GM19397 (cell line): ENCODE results near the gene CRYZ.
"Not testable (repeated sequence)": the region's sequence is repeated elsewhere in the genome, so short reads cannot be mapped to it uniquely, and the experiment has no call there.

Source experiments
- ATAC-seq: cut with Tn5 transposase; IDR thresholded peaks from one replicate; pipeline ENCODE4 v1.9.1; 2021; ENCODE audit warnings: mild to moderate bottlenecking, moderate library complexity; ENCODE audit not compliant: unreplicated experiment

The CRYZ gene

GRCh38 chr1:74681851-74682250, 51.0 kb downstream of the CRYZ start:
- no peak for ATAC-seq

- peak; percentile 58 for ATAC-seq
Measured at GRCh38 chr1:74681449-74681848, 51.4 kb downstream of the CRYZ start.

- peak; percentile 28 for ATAC-seq
Measured at GRCh38 chr1:74681001-74681400, 51.8 kb downstream of the CRYZ start.

DNA sequence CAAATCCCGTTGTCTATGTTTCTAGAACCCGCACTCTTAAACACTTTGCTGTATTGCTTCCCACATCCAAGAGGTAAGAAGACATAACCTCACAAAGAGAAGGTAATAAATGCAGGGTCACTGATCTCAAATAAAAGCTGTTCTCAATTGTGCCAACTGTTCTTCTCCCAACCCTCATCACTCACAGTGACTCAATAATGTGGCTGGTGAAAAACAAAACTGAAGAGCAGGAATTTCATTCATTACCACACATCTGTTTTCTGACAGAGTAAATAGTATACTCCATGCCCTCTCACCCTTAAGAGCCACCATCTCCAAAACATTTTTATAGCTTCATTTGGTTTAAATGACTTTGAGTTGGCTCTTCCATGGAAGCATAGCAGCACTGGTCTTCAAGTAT, 53.0 kb downstream of the CRYZ start:
- ATAC-seq, result no peak

DNA sequence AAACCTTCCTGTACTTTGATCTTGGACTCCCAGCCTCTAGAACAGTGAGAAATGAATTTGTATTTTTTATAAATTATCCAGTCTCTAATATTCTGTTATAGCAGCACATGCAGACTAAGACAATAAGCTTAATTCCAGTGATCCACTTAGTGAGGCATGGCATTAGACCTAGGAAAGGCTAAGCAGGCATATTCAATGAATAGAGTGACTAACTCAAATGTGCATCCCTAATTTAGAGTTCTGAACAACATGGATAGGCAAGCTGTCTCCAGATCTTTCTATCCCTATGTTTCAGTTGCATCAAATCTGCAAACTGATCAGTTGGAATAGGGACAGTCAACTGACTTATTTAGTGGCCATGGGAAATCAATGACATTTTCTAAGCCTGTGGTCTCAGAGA, 54.9 kb downstream of the CRYZ start:
- ATAC-seq, result no peak

DNA sequence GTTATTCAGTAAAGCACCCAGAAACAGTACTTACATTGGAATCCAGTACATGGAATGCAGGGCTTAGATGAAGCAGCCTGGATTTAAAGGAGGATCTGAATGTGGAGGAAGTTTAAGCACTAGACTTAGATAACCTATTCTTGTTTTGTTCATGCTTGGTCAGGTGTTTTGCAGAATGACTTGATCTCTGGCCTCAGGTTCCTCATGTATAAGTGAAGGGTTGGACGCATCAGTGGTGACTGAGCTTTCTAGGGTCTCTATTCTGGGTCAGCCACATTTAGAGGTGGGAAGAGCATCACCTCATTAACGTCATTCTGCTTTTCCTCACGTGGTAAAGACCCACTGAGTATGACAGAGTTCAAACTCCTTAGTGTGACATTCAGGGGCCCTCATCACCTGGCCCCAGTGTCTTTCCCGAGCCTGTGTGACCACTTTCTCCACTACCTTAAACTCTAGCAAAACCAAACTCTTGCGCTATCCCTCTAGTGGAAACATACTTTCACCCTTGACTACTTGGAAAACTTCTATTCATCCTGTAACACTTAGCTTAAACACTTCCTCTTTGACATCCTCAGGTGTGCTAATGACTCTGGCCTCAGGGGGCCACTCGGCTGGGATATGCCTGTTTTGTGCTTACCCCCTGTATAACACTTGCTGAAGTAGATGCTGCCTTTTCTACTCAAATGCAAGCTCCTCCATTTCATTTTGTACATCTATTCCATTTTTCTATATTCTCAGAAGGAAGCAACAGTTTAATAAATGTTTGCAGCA, 58.4 kb downstream of the CRYZ start:
- ATAC-seq, result peak; percentile 10

DNA sequence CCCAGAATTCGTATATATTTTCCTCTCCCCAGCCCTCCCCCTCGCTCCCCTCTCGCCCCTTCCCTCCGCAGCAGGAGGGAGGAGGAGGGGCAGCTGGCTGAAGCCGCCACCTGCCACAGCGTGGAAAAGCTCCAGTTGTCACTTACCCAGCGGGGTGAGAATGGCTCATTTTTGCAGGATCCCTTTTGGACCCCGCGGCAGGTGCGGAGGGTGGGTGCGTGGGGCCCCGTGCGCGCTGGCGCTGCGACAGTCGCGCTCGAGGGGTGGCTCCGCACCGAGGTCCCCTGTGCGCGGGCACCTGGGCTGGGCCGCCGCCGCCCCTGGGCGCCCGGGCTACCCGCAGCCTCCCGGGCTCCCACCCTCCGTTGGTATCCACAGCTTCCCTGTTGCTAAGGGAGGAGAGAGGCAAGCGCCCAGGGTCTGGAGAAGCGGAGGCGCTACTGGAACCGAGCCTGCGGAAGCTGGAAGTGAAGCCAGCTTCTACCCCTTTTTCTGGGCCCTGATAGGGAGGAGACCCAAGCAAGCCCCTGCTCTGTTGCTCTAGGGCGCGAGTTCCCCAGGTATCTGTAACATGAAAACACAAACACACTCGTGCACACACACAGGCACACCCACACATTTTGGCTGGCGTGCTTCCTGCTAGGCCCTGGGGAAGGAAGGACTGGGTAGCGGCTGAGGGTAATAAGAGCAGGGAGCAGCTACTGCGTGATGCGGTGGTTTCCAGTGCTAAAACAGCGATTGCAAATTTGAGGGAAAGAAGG, 59.3 kb downstream of the CRYZ start, which contains the start of gene ERICH3:
Gene ERICH3 (minus strand): TSS at position 442 of the 761 bp plus-strand sequence. CDS start 273 bp downstream, at position 169.
- peak; percentile 48 for ATAC-seq

DNA sequence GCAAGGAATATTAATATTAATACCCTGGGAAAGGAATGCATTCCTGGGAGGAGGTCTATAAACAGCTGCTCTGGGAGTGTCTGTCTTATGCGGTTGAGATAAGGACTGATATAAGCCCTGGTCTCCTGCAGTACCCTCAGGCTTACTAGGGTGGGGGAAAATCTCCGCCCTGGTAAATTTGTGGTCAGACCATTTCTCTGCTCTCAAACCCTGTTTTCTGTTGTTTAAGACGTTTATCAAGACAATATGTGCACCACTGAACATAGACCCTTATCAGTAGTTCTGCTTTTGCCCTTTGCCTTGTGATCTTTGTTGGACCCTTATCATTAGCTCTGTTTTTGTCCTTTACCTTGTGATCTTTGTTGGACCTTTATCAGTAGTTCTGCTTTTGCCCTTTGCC, 62.0 kb downstream of the CRYZ start:
- not testable (repeated sequence) for ATAC-seq
